Mononuclear cell (primary cell): ENCODE data around the gene SON. TPM values are rescaled to one million over a fixed set of nuclear protein-coding genes. Genes with fewer than 3 reads are reported as not detected.

Experiments used
- H3K27me3 ChIP-seq: 2 replicates; pipeline ENCODE4 v1.6.0; 2011; ENCODE audit warnings: low read length, control low read depth; ENCODE audit not compliant: insufficient read depth
- H3K4me1 ChIP-seq: 2 replicates; pipeline ENCODE4 v1.5.1; 2011; ENCODE audit warnings: mild to moderate bottlenecking, low read length, control low read depth; ENCODE audit not compliant: insufficient read depth
- H3K4me3 ChIP-seq: 2 replicates; pipeline ENCODE4 v1.5.1; 2011; ENCODE audit warnings: mild to moderate bottlenecking, low read length, moderate library complexity
- H3K9me3 ChIP-seq: 2 replicates; pipeline ENCODE4 v1.5.1; 2011; ENCODE audit warnings: low read depth, mild to moderate bottlenecking, control low read depth, low read length
- total RNA-seq: library from RNA; depleted of rRNA; stranded (reverse); fragments of >200 nt; gene quantifications from one replicate; pipeline ENCODE4 v1.2.3, GENCODE V29; 2012

Gene SON
- total RNA-seq, 1 donor: 310 TPM

- no peaks in the 10 kb centered on the region for H3K27me3 ChIP-seq
- no peak overlapping the region for H3K4me3 ChIP-seq
Observed at GRCh38 chr21:33540711-33541104, 2.1 kb upstream of the SON start.

GRCh38 chr21:33541105-33541711 lies 1.6 kb upstream of the SON start:
- Histone ChIP-seq H3K9me3 (no peaks in the 10 kb centered on the region), H3K4me3 (peak overlapping the region; percentile 95), H3K4me1 (peaks cover 26% of the 10 kb centered on the region), H3K27me3 (no peaks in the 10 kb centered on the region)

More at GRCh38 chr21:33540711-33541104, 2.1 kb upstream of the SON start:
- Histone ChIP-seq H3K9me3 (no peaks in the 10 kb centered on the region), H3K4me1 (peaks cover 23% of the 10 kb centered on the region)

GRCh38 chr21:33541756-33542639 lies 840 bp upstream of the SON start, which contains the start of gene GART:
Gene GART, minus strand, starts transcription at chr21:33542117. Its CDS starts 2,802 bp downstream, at chr21:33539315.
- Histone ChIP-seq H3K27me3 (no peaks in the 10 kb centered on the region), H3K9me3 (no peaks in the 10 kb centered on the region), H3K4me3 (peak within 1 kb of the TSS; percentile 95), H3K4me1 (peaks cover 30% of the 10 kb centered on the region)

- Histone ChIP-seq H3K4me3 (peak overlapping the region; percentile 95), H3K9me3 (no peaks in the 10 kb centered on the region), H3K27me3 (no peaks in the 10 kb centered on the region), H3K4me1 (peaks cover 30% of the 10 kb centered on the region)
Observed at GRCh38 chr21:33543505-33544129, 779 bp downstream of the SON start.

- peaks cover 30% of the 10 kb centered on the region for H3K4me1 ChIP-seq
Observed at GRCh38 chr21:33544451-33545195, 1.8 kb downstream of the SON start.

GRCh38 chr21:33546086-33546485 lies 3.2 kb downstream of the SON start:
- Histone ChIP-seq H3K27me3 (no peaks in the 10 kb centered on the region), H3K4me1 (peaks cover 25% of the 10 kb centered on the region), H3K9me3 (no peaks in the 10 kb centered on the region), H3K4me3 (no peak overlapping the region)

More at GRCh38 chr21:33544451-33545195, 1.8 kb downstream of the SON start:
- Histone ChIP-seq H3K27me3 (no peaks in the 10 kb centered on the region), H3K4me3 (peak overlapping the region; percentile 95), H3K9me3 (no peaks in the 10 kb centered on the region)

GRCh38 chr21:33549848-33550771 lies 7.3 kb downstream of the SON start:
- Histone ChIP-seq H3K4me1 (peaks cover 11% of the 10 kb centered on the region), H3K27me3 (no peaks in the 10 kb centered on the region), H3K9me3 (no peaks in the 10 kb centered on the region), H3K4me3 (no peak overlapping the region)

GRCh38 chr21:33550772-33551660 lies 8.2 kb downstream of the SON start:
- no peaks in the 10 kb centered on the region for H3K9me3 ChIP-seq
- peaks cover 6% of the 10 kb centered on the region for H3K4me1 ChIP-seq
- no peaks in the 10 kb centered on the region for H3K27me3 ChIP-seq
- H3K4me3 ChIP-seq: no peak overlapping the region

GRCh38 chr21:33551664-33552063 lies 8.8 kb downstream of the SON start:
- H3K9me3 ChIP-seq: no peaks in the 10 kb centered on the region
- H3K4me1 ChIP-seq: no peaks in the 10 kb centered on the region
- no peaks in the 10 kb centered on the region for H3K27me3 ChIP-seq
- H3K4me3 ChIP-seq: no peak overlapping the region

GRCh38 chr21:33552093-33552998 lies 9.5 kb downstream of the SON start:
- Histone ChIP-seq H3K9me3 (no peaks in the 10 kb centered on the region), H3K27me3 (no peaks in the 10 kb centered on the region), H3K4me3 (no peak overlapping the region), H3K4me1 (no peaks in the 10 kb centered on the region)

- no peak overlapping the region for H3K4me3 ChIP-seq
- H3K27me3 ChIP-seq: no peaks in the 10 kb centered on the region
- no peaks in the 10 kb centered on the region for H3K9me3 ChIP-seq
- no peaks in the 10 kb centered on the region for H3K4me1 ChIP-seq
Observed at GRCh38 chr21:33552999-33553598, 10.3 kb downstream of the SON start.
